GM12878 (cell line): ENCODE results near the gene LRP8. TPM values are rescaled to one million over a fixed set of nuclear protein-coding genes. Genes with fewer than 3 reads are reported as not detected.

Experiments used
- ATAC-seq: fragments of 200-7000 bp; cut with Tn5 transposase; 3 replicates; pipeline ENCODE4 v1.9.1; 2020; ENCODE audit warnings: mild to moderate bottlenecking, moderate library complexity
- BruUV-seq: library from RNA; stranded (reverse); fragments of 400-500 nt; replicated peaks from 2 replicates; lab custom pipeline; 2021; lab: Mats Ljungman, UMichigan
- CTCF ChIA-PET: fragments of 300-600 bp; sonication (Branson Sonifier 250); formaldehyde crosslinking; extraction: SDS; loops from one replicate; lab custom pipeline; 2021; ENCODE audit warnings: inconsistent platforms; lab: Yijun Ruan, JAX
- POLR2A ChIA-PET: fragments of 350-600 bp; formaldehyde crosslinking; extraction: SDS; loops from one replicate; lab custom pipeline; 2021; ENCODE audit warnings: inconsistent platforms; lab: Charles Lee
- RAD21 ChIA-PET: fragments of 300-600 bp; sonication (Branson Sonifier 250); formaldehyde crosslinking; loops from one replicate; lab custom pipeline; 2023; ENCODE audit warnings: antibody characterized with exemption; ENCODE audit not compliant: unreplicated experiment; lab: Charles Lee
- SMC1A ChIA-PET: fragments of 300-600 bp; sonication (Branson Sonifier 250); formaldehyde crosslinking; loops from one replicate; lab custom pipeline; 2023; ENCODE audit not compliant: unreplicated experiment, uncharacterized antibody; lab: Charles Lee
- DNase-seq: peaks from one replicate; pipeline ENCODE4 v3.0.0-alpha.2; 2011; ENCODE audit warnings: low read depth, low spot score
- FAIRE-seq: peaks from 3 replicates; lab custom pipeline; 2011; peaks lifted over from hg19 to GRCh38; lab: Jason Lieb, UNC
- H2AFZ ChIP-seq: 2 replicates; pipeline ENCODE4 v1.6.0; 2011; ENCODE audit warnings: low read depth, low read length, control low read depth; ENCODE audit not compliant: control insufficient read depth
- H3K27ac ChIP-seq: 2 replicates; pipeline ENCODE4 v1.5.1; 2011; ENCODE audit warnings: control low read depth; ENCODE audit not compliant: control insufficient read depth, insufficient read depth
- H3K27me3 ChIP-seq, 2 experiments: replicated peaks in 1 of 2; 2 replicates each; pipeline versions ENCODE4 v1.6.0 to v1.6.1; 2011; ENCODE audit warnings: low read length in 1 of 2; ENCODE audit not compliant: control insufficient read depth in 2 of 2, insufficient read depth in 2 of 2
- H3K36me3 ChIP-seq, 2 experiments: 2 replicates each; pipeline ENCODE4 v1.5.1; 2011; ENCODE audit warnings: low read length in 1 of 2; ENCODE audit not compliant: control insufficient read depth in 2 of 2, insufficient read depth in 2 of 2
- H3K4me1 ChIP-seq: 2 replicates; pipeline ENCODE4 v1.6.1; 2011; ENCODE audit warnings: mild to moderate bottlenecking, low read length, moderate library complexity, mixed read lengths; ENCODE audit not compliant: control insufficient read depth, insufficient read depth
- H3K4me2 ChIP-seq: 2 replicates; pipeline ENCODE4 v1.6.0; 2011; ENCODE audit warnings: control low read depth; ENCODE audit not compliant: control insufficient read depth, insufficient read depth
- H3K4me3 ChIP-seq: fragments of 200-600 bp; sonication (generic); 2 replicates; pipeline ENCODE4 v1.5.1; 2016
- H3K79me2 ChIP-seq: 2 replicates; pipeline ENCODE4 v1.6.0; 2011; ENCODE audit warnings: low read length; ENCODE audit not compliant: control insufficient read depth, insufficient read depth
- H3K9ac ChIP-seq: 2 replicates; pipeline ENCODE4 v1.8.0; 2011; ENCODE audit warnings: low read length, control low read depth, mixed read lengths; ENCODE audit not compliant: control insufficient read depth, insufficient read depth
- H3K9me3 ChIP-seq: replicated peaks from 3 replicates; pipeline ENCODE4 v1.5.1; 2011; ENCODE audit warnings: mild to moderate bottlenecking, low read length; ENCODE audit not compliant: control insufficient read depth, insufficient read depth
- H4K20me1 ChIP-seq: 2 replicates; pipeline ENCODE4 v1.6.0; 2011; ENCODE audit not compliant: control insufficient read depth, insufficient read depth
- ATF3 ChIP-seq: IDR thresholded peaks from 2 replicates; pipeline ENCODE4 v1.6.1; 2011; ENCODE audit warnings: low read depth, mild to moderate bottlenecking, low read length, moderate library complexity, borderline replicate concordance; ENCODE audit errors: extremely low read depth
- ATF7 ChIP-seq: fragments of 450-650 bp; IDR thresholded peaks from 2 replicates; pipeline ENCODE4 v1.6.1; 2016; ENCODE audit warnings: low read depth, mild to moderate bottlenecking
- BRCA1 ChIP-seq: IDR thresholded peaks from 2 replicates; pipeline ENCODE4 v1.6.1; 2011; ENCODE audit warnings: low read depth, low read length, improper control_type of control experiment
- DPF2 ChIP-seq: fragments of 450-650 bp; IDR thresholded peaks from 2 replicates; pipeline ENCODE4 v1.6.1; 2017; ENCODE audit warnings: mild to moderate bottlenecking
- ETV6 ChIP-seq, 2 experiments: fragments of 450-650 bp in 1 of 2; IDR thresholded peaks in 1 of 2; conservative IDR thresholded peaks in 1 of 2; 2 replicates each; pipeline ENCODE4 v1.6.1; 2014; ENCODE audit warnings: antibody characterized with exemption in 1 of 2, borderline replicate concordance in 1 of 2, low read depth in 1 of 2, mild to moderate bottlenecking in 1 of 2, moderate library complexity in 1 of 2
- JUND ChIP-seq: IDR thresholded peaks from 2 replicates; pipeline ENCODE4 v1.6.1; 2012; ENCODE audit warnings: low read depth, mild to moderate bottlenecking, low read length, improper control_type of control experiment, moderate library complexity
- MLLT1 ChIP-seq: fragments of 450-650 bp; IDR thresholded peaks from 2 replicates; pipeline ENCODE4 v1.6.1; 2016; ENCODE audit warnings: mild to moderate bottlenecking
- MTA2 ChIP-seq: fragments of 450-650 bp; IDR thresholded peaks from 2 replicates; pipeline ENCODE4 v1.6.1; 2016; ENCODE audit warnings: low read depth, mild to moderate bottlenecking, moderate library complexity
- MXI1 ChIP-seq: fragments of 150-350 bp; IDR thresholded peaks from 2 replicates; pipeline ENCODE4 v1.6.1; 2011; ENCODE audit warnings: low read depth, mild to moderate bottlenecking, inconsistent platforms, low read length, improper control_type of control experiment
- MYC ChIP-seq: IDR thresholded peaks from 2 replicates; pipeline ENCODE4 v1.6.1; 2011; ENCODE audit warnings: mild to moderate bottlenecking, low read length, moderate library complexity, inconsistent platforms; ENCODE audit not compliant: insufficient read depth, insufficient replicate concordance, insufficient read length, severe bottlenecking
- POLR2A ChIP-seq: IDR thresholded peaks from 2 replicates; pipeline ENCODE4 v1.6.1; 2011; ENCODE audit warnings: low read depth, mild to moderate bottlenecking, low read length
- RAD21 ChIP-seq: IDR thresholded peaks from 2 replicates; pipeline ENCODE4 v1.6.1; 2011; ENCODE audit warnings: mild to moderate bottlenecking, low read depth, low read length, moderate library complexity; ENCODE audit not compliant: insufficient read depth
- RAD51 ChIP-seq: fragments of 450-650 bp; IDR thresholded peaks from 2 replicates; pipeline ENCODE4 v1.6.1; 2016; ENCODE audit warnings: moderate library complexity, mild to moderate bottlenecking, inconsistent platforms
- RB1 ChIP-seq: fragments of 450-650 bp; formaldehyde crosslinking; IDR thresholded peaks from 2 replicates; pipeline ENCODE4 v1.6.1; 2017; ENCODE audit warnings: mild to moderate bottlenecking, borderline replicate concordance
- WGBS: methylation state at CpG from one replicate; pipeline ENCODE4 v1.1.6; 2016; ENCODE audit warnings: low lambda C conversion rate; ENCODE audit not compliant: insufficient replicate concordance, insufficient coverage; ENCODE audit errors: missing lambda C conversion rate; 5-methylcytosine and 5-hydroxymethylcytosine counted together
- in situ Hi-C: fragments of 300-500 bp; cut with MboI; formaldehyde crosslinking; loops from 9 replicates; pipeline ENCODE4 v1.14.3; 2018; ENCODE audit warnings: mixed read lengths
- intact Hi-C: fragments of 100-400 bp; cut with micrococcal nuclease; formaldehyde crosslinking; loops from one replicate; pipeline ENCODE4 v1.14.2; 2022; ENCODE audit not compliant: unreplicated experiment
- polyA plus RNA-seq, 11 experiments: library from polyadenylated mRNA; depleted of rRNA in 4 of 11; unstranded in 6 of 11; stranded (reverse) in 5 of 11; fragments of >200 nt; fragmentation: Nextera tagmentation in 4 of 11; fragmentation: Illumina TruSeq in 1 of 11; extraction: Ambion mirVana in 4 of 11; extraction: Trizol in 1 of 11; gene quantifications; 1 replicate in 1 of 11; 2 replicates in 10 of 11; pipeline versions ENCODE4 v1.2.1 to v1.2.3, GENCODE V29; 2011 to 2016; ENCODE audit warnings: inconsistent platforms in 2 of 11, missing spikeins in 2 of 11, low read depth in 1 of 11
- total RNA-seq, 4 experiments: library from RNA; depleted of rRNA in 3 of 4; stranded (reverse); fragments of >200 nt in 3 of 4; fragmentation: Illumina TruSeq in 1 of 4; extraction: Trizol in 1 of 4; gene quantifications; 2 replicates each; pipeline versions ENCODE4 v1.2.1 to v1.2.3, GENCODE V29; 2013 to 2021
- TF ChIP-seq, protein P1 (sequence below): fragments of 450-650 bp; IDR thresholded peaks from 2 replicates; pipeline ENCODE4 v1.6.1; 2017; ENCODE audit warnings: mild to moderate bottlenecking, moderate library complexity

Gene LRP8
- total and polyA plus RNA-seq, 10 of the 15 experiments (the other 5 are each of a cell fraction or from before 2014, with no cell fraction given), result 2.8 to 40.5 (median 22.3) TPM

- TF ChIP-seq, protein P1, sequence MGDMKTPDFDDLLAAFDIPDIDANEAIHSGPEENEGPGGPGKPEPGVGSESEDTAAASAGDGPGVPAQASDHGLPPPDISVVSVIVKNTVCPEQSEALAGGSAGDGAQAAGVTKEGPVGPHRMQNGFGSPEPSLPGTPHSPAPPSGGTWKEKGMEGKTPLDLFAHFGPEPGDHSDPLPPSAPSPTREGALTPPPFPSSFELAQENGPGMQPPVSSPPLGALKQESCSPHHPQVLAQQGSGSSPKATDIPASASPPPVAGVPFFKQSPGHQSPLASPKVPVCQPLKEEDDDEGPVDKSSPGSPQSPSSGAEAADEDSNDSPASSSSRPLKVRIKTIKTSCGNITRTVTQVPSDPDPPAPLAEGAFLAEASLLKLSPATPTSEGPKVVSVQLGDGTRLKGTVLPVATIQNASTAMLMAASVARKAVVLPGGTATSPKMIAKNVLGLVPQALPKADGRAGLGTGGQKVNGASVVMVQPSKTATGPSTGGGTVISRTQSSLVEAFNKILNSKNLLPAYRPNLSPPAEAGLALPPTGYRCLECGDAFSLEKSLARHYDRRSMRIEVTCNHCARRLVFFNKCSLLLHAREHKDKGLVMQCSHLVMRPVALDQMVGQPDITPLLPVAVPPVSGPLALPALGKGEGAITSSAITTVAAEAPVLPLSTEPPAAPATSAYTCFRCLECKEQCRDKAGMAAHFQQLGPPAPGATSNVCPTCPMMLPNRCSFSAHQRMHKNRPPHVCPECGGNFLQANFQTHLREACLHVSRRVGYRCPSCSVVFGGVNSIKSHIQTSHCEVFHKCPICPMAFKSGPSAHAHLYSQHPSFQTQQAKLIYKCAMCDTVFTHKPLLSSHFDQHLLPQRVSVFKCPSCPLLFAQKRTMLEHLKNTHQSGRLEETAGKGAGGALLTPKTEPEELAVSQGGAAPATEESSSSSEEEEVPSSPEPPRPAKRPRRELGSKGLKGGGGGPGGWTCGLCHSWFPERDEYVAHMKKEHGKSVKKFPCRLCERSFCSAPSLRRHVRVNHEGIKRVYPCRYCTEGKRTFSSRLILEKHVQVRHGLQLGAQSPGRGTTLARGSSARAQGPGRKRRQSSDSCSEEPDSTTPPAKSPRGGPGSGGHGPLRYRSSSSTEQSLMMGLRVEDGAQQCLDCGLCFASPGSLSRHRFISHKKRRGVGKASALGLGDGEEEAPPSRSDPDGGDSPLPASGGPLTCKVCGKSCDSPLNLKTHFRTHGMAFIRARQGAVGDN, result no peak
- TF ChIP-seq MXI1 (no peak), MTA2 (no peak)
Measured at GRCh38 chr1:53350853-53351767, 23.2 kb upstream of the LRP8 start (continued).

DNA sequence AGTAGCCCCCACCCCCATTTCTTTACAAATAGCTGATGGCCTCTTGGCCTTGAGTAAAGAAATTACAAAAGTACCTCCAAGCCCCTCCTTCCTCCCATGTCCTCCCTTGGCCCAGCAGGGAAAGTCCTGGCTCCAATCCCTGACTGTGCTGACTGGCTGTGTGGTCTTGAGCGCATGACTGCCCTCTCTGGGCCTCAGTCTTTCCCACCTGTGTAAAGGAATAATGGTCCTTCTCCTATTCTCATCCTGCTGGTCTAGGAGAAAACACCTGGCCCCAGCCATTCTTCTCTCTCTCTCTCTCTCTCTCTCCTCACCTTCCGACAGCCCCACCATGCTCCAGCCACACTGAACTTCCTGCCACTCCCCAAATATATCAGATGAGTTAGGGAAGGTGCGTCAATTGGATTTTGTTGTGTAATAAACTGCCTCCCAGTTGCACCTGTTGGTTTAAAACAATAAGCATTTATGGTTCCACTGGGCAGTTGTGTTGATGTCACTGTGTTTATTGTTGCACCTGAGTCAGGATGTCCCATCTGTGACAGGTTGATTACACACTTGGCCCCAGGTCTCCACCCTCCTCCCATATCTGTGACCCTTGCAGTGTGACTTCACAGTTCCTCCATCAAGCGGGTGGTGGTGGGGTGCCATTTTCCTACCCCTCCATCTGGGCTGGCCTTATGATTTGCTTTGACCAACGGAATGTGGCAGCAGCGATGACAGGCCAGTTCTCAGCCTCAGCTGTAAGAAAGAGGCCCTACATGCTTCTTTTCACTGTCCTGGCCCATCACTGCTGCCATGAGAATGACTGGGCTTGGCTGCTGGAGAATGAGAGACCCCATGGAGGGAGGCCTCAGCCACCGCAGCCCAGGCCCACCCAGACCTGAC is 22.3 kb upstream of the LRP8 start:
- ChIA-PET RAD21 (no interaction called here), SMC1A (no interaction called here), POLR2A (no interaction called here), CTCF (no interaction called here)
- BruUV-seq, result no TSS peak
- H3K27ac ChIP-seq, result no peak overlapping the region
- H3K4me2 ChIP-seq, result no peak overlapping the region
- FAIRE-seq (no peak), ATAC-seq (no peak), DNase-seq (no peak)
- H3K9ac ChIP-seq, result no peak overlapping the region
- no peak overlapping the region for H2AFZ ChIP-seq
- H4K20me1 ChIP-seq, result no peaks in the 10 kb centered on the region
- H3K4me3 ChIP-seq, result no peak overlapping the region
- intact Hi-C loops, result no loop called here
- no peaks in the 10 kb centered on the region for H3K79me2 ChIP-seq
- H3K36me3 ChIP-seq, result no peaks in the 10 kb centered on the region
- WGBS, result 63% methylated on average over 7 of the region's 7 CpGs
- in situ Hi-C loops, result no loop called here
- H3K27me3 ChIP-seq, result no peaks in the 10 kb centered on the region
- no peaks in the 10 kb centered on the region for H3K9me3 ChIP-seq
- peaks cover 8% of the 10 kb centered on the region for H3K4me1 ChIP-seq
- TF ChIP-seq DPF2 (no peak), RAD51 (no peak), MYC (no peak), ETV6 (conservative IDR thresholded peaks at IDR 0.05 in 1 of 2, IDR thresholded peaks at IDR 0.05 in 1 of 2; ENCODE audit: borderline replicate concordance in 1 of 2, low read depth in 1 of 2) (no peak), ATF3 (no peak), RB1 (no peak), ATF7 (no peak), BRCA1 (no peak), POLR2A (no peak), MLLT1 (no peak), RAD21 (no peak), JUND (no peak)
